ENCODE data around the gene PRKCE. TPM values are rescaled to one million over a fixed set of nuclear protein-coding genes. Genes with fewer than 3 reads are reported as not detected.

PRKCE gene
- polyA plus RNA-seq, 2 donors: 2.6 to 2.9 TPM

GRCh38 chr2:46163804-46164528 lies 512.5 kb downstream of the PRKCE start:
- Histone ChIP-seq H3K9me3 (ENCODE audit: control insufficient read depth in 2 of 2, insufficient read depth in 1 of 2, low read depth in 1 of 2, low read length in 1 of 2) (no peaks in the 10 kb centered on the region), H3K4me1 (ENCODE audit: control insufficient read depth in 2 of 2, insufficient read depth in 2 of 2, low read length in 1 of 2) (peaks cover 8 to 25% of the 10 kb centered on the region in 2 donors), H3K27me3 (ENCODE audit: control insufficient read depth in 1 of 2, insufficient read depth in 2 of 2, low read length in 2 of 2) (no peaks in the 10 kb centered on the region), H3K36me3 (ENCODE audit: control insufficient read depth in 2 of 2, insufficient read depth in 2 of 2, low read length in 1 of 2) (peaks cover 0 to 5% of the 10 kb centered on the region in 2 donors), H3K4me3 (ENCODE audit: low read depth in 1 of 2, low read length in 2 of 2) (no peak overlapping the region), H3K27ac (ENCODE audit: low read depth in 2 of 2, low read length in 1 of 2) (peak overlapping the region; percentile 55 to 76)
- WGBS, 2 donors: 65 to 70% methylated on average over 8 of the region's 8 CpGs

GRCh38 chr2:46164529-46165301 lies 513.2 kb downstream of the PRKCE start:
- WGBS, 2 donors: 34 to 54% methylated on average over 10 of the region's 10 CpGs
- H3K27ac ChIP-seq (ENCODE audit: low read depth in 2 of 2, low read length in 1 of 2): peak overlapping the region; percentile 55 to 76
- no peak overlapping the region for H3K4me3 ChIP-seq (ENCODE audit: low read depth in 1 of 2, low read length in 2 of 2)

GRCh38 chr2:46165916-46166315 lies 514.4 kb downstream of the PRKCE start:
- Histone ChIP-seq H3K36me3 (ENCODE audit: control insufficient read depth in 2 of 2, insufficient read depth in 2 of 2, low read length in 1 of 2) (peaks cover 0 to 2% of the 10 kb centered on the region in 2 donors), H3K4me3 (ENCODE audit: low read depth in 1 of 2, low read length in 2 of 2) (no peak overlapping the region), H3K4me1 (ENCODE audit: control insufficient read depth in 2 of 2, insufficient read depth in 2 of 2, low read length in 1 of 2) (peaks cover 8 to 25% of the 10 kb centered on the region in 2 donors), H3K27me3 (ENCODE audit: control insufficient read depth in 1 of 2, insufficient read depth in 2 of 2, low read length in 2 of 2) (no peaks in the 10 kb centered on the region), H3K9me3 (ENCODE audit: control insufficient read depth in 2 of 2, insufficient read depth in 1 of 2, low read depth in 1 of 2, low read length in 1 of 2) (no peaks in the 10 kb centered on the region), H3K27ac (ENCODE audit: low read depth in 2 of 2, low read length in 1 of 2) (no peak overlapping the region)
- WGBS, 2 donors: 97% methylated on average over 9 of the region's 9 CpGs

More at GRCh38 chr2:46164529-46165301, 513.2 kb downstream of the PRKCE start:
- peaks cover 0 to 5% of the 10 kb centered on the region in 2 donors for H3K36me3 ChIP-seq (ENCODE audit: control insufficient read depth in 2 of 2, insufficient read depth in 2 of 2, low read length in 1 of 2)
- H3K4me1 ChIP-seq (ENCODE audit: control insufficient read depth in 2 of 2, insufficient read depth in 2 of 2, low read length in 1 of 2): peaks cover 8 to 25% of the 10 kb centered on the region in 2 donors
- H3K9me3 ChIP-seq (ENCODE audit: control insufficient read depth in 2 of 2, insufficient read depth in 1 of 2, low read depth in 1 of 2, low read length in 1 of 2): no peaks in the 10 kb centered on the region
- no peaks in the 10 kb centered on the region for H3K27me3 ChIP-seq (ENCODE audit: control insufficient read depth in 1 of 2, insufficient read depth in 2 of 2, low read length in 2 of 2)

- Histone ChIP-seq H3K27ac (ENCODE audit: low read depth in 2 of 2, low read length in 1 of 2) (no peak overlapping the region), H3K4me3 (ENCODE audit: low read depth in 1 of 2, low read length in 2 of 2) (no peak overlapping the region), H3K4me1 (ENCODE audit: control insufficient read depth in 2 of 2, insufficient read depth in 2 of 2, low read length in 1 of 2) (peaks cover 8 to 36% of the 10 kb centered on the region in 2 donors), H3K27me3 (ENCODE audit: control insufficient read depth in 1 of 2, insufficient read depth in 2 of 2, low read length in 2 of 2) (no peaks in the 10 kb centered on the region), H3K9me3 (ENCODE audit: control insufficient read depth in 2 of 2, insufficient read depth in 1 of 2, low read depth in 1 of 2, low read length in 1 of 2) (peaks cover 0 to 2% of the 10 kb centered on the region in 2 donors), H3K36me3 (ENCODE audit: control insufficient read depth in 2 of 2, insufficient read depth in 2 of 2, low read length in 1 of 2) (peaks cover 0 to 2% of the 10 kb centered on the region in 2 donors)
- WGBS, 2 donors: 83 to 96% methylated on average over 9 of the region's 9 CpGs
Observed at GRCh38 chr2:46167406-46167805, 515.9 kb downstream of the PRKCE start.

GRCh38 chr2:46167924-46168323 lies 516.4 kb downstream of the PRKCE start:
- no peak overlapping the region for H3K27ac ChIP-seq (ENCODE audit: low read depth in 2 of 2, low read length in 1 of 2)
- no peaks in the 10 kb centered on the region for H3K27me3 ChIP-seq (ENCODE audit: control insufficient read depth in 1 of 2, insufficient read depth in 2 of 2, low read length in 2 of 2)
- H3K36me3 ChIP-seq (ENCODE audit: control insufficient read depth in 2 of 2, insufficient read depth in 2 of 2, low read length in 1 of 2): peaks cover 0 to 2% of the 10 kb centered on the region in 2 donors
- no peak overlapping the region for H3K4me3 ChIP-seq (ENCODE audit: low read depth in 1 of 2, low read length in 2 of 2)
- H3K4me1 ChIP-seq (ENCODE audit: control insufficient read depth in 2 of 2, insufficient read depth in 2 of 2, low read length in 1 of 2): peaks cover 8 to 38% of the 10 kb centered on the region in 2 donors
- peaks cover 0 to 2% of the 10 kb centered on the region in 2 donors for H3K9me3 ChIP-seq (ENCODE audit: control insufficient read depth in 2 of 2, insufficient read depth in 1 of 2, low read depth in 1 of 2, low read length in 1 of 2)
- WGBS, 2 donors: 84% methylated on average over 3 of the region's 3 CpGs

GRCh38 chr2:46169467-46169866 lies 518.0 kb downstream of the PRKCE start:
- Histone ChIP-seq H3K9me3 (ENCODE audit: control insufficient read depth in 2 of 2, insufficient read depth in 1 of 2, low read depth in 1 of 2, low read length in 1 of 2) (peaks cover 0 to 2% of the 10 kb centered on the region in 2 donors), H3K27ac (ENCODE audit: low read depth in 2 of 2, low read length in 1 of 2) (no peak overlapping the region), H3K4me1 (ENCODE audit: control insufficient read depth in 2 of 2, insufficient read depth in 2 of 2, low read length in 1 of 2) (peaks cover 7 to 31% of the 10 kb centered on the region in 2 donors), H3K4me3 (ENCODE audit: low read depth in 1 of 2, low read length in 2 of 2) (no peak overlapping the region), H3K36me3 (ENCODE audit: control insufficient read depth in 2 of 2, insufficient read depth in 2 of 2, low read length in 1 of 2) (peaks cover 0 to 2% of the 10 kb centered on the region in 2 donors), H3K27me3 (ENCODE audit: control insufficient read depth in 1 of 2, insufficient read depth in 2 of 2, low read length in 2 of 2) (no peaks in the 10 kb centered on the region)
- WGBS, 2 donors: 86 to 94% methylated on average over 6 of the region's 6 CpGs

GRCh38 chr2:46170026-46170425 lies 518.6 kb downstream of the PRKCE start:
- Histone ChIP-seq H3K36me3 (ENCODE audit: control insufficient read depth in 2 of 2, insufficient read depth in 2 of 2, low read length in 1 of 2) (peaks cover 0 to 2% of the 10 kb centered on the region in 2 donors), H3K4me3 (ENCODE audit: low read depth in 1 of 2, low read length in 2 of 2) (no peak overlapping the region), H3K4me1 (ENCODE audit: control insufficient read depth in 2 of 2, insufficient read depth in 2 of 2, low read length in 1 of 2) (peaks cover 3 to 28% of the 10 kb centered on the region in 2 donors), H3K9me3 (ENCODE audit: control insufficient read depth in 2 of 2, insufficient read depth in 1 of 2, low read depth in 1 of 2, low read length in 1 of 2) (peaks cover 0 to 2% of the 10 kb centered on the region in 2 donors), H3K27me3 (ENCODE audit: control insufficient read depth in 1 of 2, insufficient read depth in 2 of 2, low read length in 2 of 2) (no peaks in the 10 kb centered on the region), H3K27ac (ENCODE audit: low read depth in 2 of 2, low read length in 1 of 2) (no peak overlapping the region)
- WGBS, 2 donors: 39 to 63% methylated on average over 2 of the region's 2 CpGs

- peaks cover 3 to 25% of the 10 kb centered on the region in 2 donors for H3K4me1 ChIP-seq (ENCODE audit: control insufficient read depth in 2 of 2, insufficient read depth in 2 of 2, low read length in 1 of 2)
Observed at GRCh38 chr2:46170611-46171350, 519.3 kb downstream of the PRKCE start.

GRCh38 chr2:46171411-46171953 lies 520.0 kb downstream of the PRKCE start:
- Histone ChIP-seq H3K27ac (ENCODE audit: low read depth in 2 of 2, low read length in 1 of 2) (peak overlapping the region; percentile 80 to 96), H3K36me3 (ENCODE audit: control insufficient read depth in 2 of 2, insufficient read depth in 2 of 2, low read length in 1 of 2) (no peaks in the 10 kb centered on the region), H3K9me3 (ENCODE audit: control insufficient read depth in 2 of 2, insufficient read depth in 1 of 2, low read depth in 1 of 2, low read length in 1 of 2) (peaks cover 0 to 2% of the 10 kb centered on the region in 2 donors), H3K4me1 (ENCODE audit: control insufficient read depth in 2 of 2, insufficient read depth in 2 of 2, low read length in 1 of 2) (peaks cover 3 to 22% of the 10 kb centered on the region in 2 donors), H3K4me3 (ENCODE audit: low read depth in 1 of 2, low read length in 2 of 2) (no peak overlapping the region), H3K27me3 (ENCODE audit: control insufficient read depth in 1 of 2, insufficient read depth in 2 of 2, low read length in 2 of 2) (no peaks in the 10 kb centered on the region)
- 35 to 56% methylated on average over 9 of the region's 9 CpGs for WGBS, 2 donors

More at GRCh38 chr2:46170611-46171350, 519.3 kb downstream of the PRKCE start:
- WGBS, 2 donors: 45 to 58% methylated on average over 9 of the region's 9 CpGs
- Histone ChIP-seq H3K36me3 (ENCODE audit: control insufficient read depth in 2 of 2, insufficient read depth in 2 of 2, low read length in 1 of 2) (peaks cover 0 to 2% of the 10 kb centered on the region in 2 donors), H3K9me3 (ENCODE audit: control insufficient read depth in 2 of 2, insufficient read depth in 1 of 2, low read depth in 1 of 2, low read length in 1 of 2) (peaks cover 0 to 2% of the 10 kb centered on the region in 2 donors), H3K27me3 (ENCODE audit: control insufficient read depth in 1 of 2, insufficient read depth in 2 of 2, low read length in 2 of 2) (no peaks in the 10 kb centered on the region), H3K4me3 (ENCODE audit: low read depth in 1 of 2, low read length in 2 of 2) (no peak overlapping the region), H3K27ac (ENCODE audit: low read depth in 2 of 2, low read length in 1 of 2) (peak overlapping the region; percentile 73 to 96)

Data from esophagus (tissue), 2 donors.